Mammary microvascular endothelial cell (primary cell): ENCODE measurements around the gene NKX2-3. TPM values are rescaled to one million over a fixed set of nuclear protein-coding genes. Genes with fewer than 3 reads are reported as not detected.

Experiments used
- total RNA-seq: library from RNA; depleted of rRNA; stranded (reverse); fragments of >200 nt; gene quantifications from 2 replicates; pipeline ENCODE4 v1.2.3, GENCODE V29; 2015

NKX2-3 gene
- total RNA-seq = not detected in 2 replicates

GRCh38 chr10:99532687-99533495 is at the start of gene NKX2-3:
Gene NKX2-3 (plus strand): TSS chr10:99532942. CDS start chr10:99533132, 190 bp downstream.

Other genes starting within 250 kb of the NKX2-3 start
- gene CNNM1, start 203.6 kb upstream of the NKX2-3 start, total RNA-seq = not detected in 2 replicates
- gene GOT1, start 102.3 kb upstream of the NKX2-3 start, total RNA-seq = 20.2 and 36.8 TPM in 2 replicates
- gene SLC25A28, start 87.5 kb downstream of the NKX2-3 start, total RNA-seq = 7.8 and 11.3 TPM in 2 replicates
- 11.1 and 11.6 TPM in 2 replicates for gene ENTPD7, start 126.6 kb downstream of the NKX2-3 start, total RNA-seq
- gene COX15, start 199.2 kb downstream of the NKX2-3 start, total RNA-seq = 30.4 and 30.6 TPM in 2 replicates
- 15.8 and 19.1 TPM in 2 replicates for gene CUTC, start 199.3 kb downstream of the NKX2-3 start, total RNA-seq
- gene ABCC2, start 249.7 kb downstream of the NKX2-3 start, total RNA-seq = 0.07 and 0.49 TPM in 2 replicates